ENCODE results near the gene CSRNP3.

GRCh38 chr2:165432234-165432966, 37.1 kb upstream of the CSRNP3 start:
- TF ChIP-seq, protein P1, sequence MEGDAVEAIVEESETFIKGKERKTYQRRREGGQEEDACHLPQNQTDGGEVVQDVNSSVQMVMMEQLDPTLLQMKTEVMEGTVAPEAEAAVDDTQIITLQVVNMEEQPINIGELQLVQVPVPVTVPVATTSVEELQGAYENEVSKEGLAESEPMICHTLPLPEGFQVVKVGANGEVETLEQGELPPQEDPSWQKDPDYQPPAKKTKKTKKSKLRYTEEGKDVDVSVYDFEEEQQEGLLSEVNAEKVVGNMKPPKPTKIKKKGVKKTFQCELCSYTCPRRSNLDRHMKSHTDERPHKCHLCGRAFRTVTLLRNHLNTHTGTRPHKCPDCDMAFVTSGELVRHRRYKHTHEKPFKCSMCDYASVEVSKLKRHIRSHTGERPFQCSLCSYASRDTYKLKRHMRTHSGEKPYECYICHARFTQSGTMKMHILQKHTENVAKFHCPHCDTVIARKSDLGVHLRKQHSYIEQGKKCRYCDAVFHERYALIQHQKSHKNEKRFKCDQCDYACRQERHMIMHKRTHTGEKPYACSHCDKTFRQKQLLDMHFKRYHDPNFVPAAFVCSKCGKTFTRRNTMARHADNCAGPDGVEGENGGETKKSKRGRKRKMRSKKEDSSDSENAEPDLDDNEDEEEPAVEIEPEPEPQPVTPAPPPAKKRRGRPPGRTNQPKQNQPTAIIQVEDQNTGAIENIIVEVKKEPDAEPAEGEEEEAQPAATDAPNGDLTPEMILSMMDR (IDR thresholded peaks at IDR 0.05), result no peak
- TF ChIP-seq POLR2AphosphoS5 (IDR thresholded peaks at IDR 0.05) (no peak), POLR2A (IDR thresholded peaks at IDR 0.05) (no peak)
